HTR-8/SVneo (cell line): Measurements from ENCODE around the gene CSMD2.
"Not testable (repeated sequence)": the region's sequence is repeated elsewhere in the genome, so short reads cannot be mapped to it uniquely, and the experiment has no call there.

Source experiments
- DNase-seq: peaks from one replicate; pipeline ENCODE4 v3.0.0; 2011; ENCODE audit warnings: low spot score, mixed read lengths; ENCODE audit not compliant: insufficient read length
- FAIRE-seq: peaks from 2 replicates; lab custom pipeline; 2011; peaks lifted over from hg19 to GRCh38; lab: Jason Lieb, UNC

Gene CSMD2

GRCh38 chr1:34019741-34020552, 145.1 kb downstream of the CSMD2 start:
- no peak for FAIRE-seq
- DNase-seq: no peak

DNA sequence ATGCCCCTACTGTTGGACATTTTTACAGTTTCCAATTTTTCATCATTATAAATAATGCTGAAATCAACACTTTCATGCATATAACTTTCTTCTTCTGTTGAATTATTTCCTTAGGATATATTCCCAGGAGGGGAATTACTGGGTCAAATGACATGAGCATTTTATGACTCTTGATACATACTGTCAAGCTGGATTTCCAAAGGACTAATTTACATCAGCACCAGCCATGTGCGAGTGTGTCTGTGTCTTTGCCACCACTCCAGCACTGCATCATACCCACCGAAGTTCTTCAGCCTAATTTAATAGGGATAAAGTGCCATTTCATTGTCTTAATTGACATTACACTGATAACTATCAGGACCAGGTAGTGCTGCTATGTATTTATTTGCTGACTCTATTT, 146.7 kb downstream of the CSMD2 start:
- FAIRE-seq (no peak), DNase-seq (no peak)

GRCh38 chr1:34016281-34016680, 148.7 kb downstream of the CSMD2 start:
- not testable (repeated sequence) for DNase-seq, FAIRE-seq

GRCh38 chr1:34013958-34014737, 150.9 kb downstream of the CSMD2 start:
- no peak for FAIRE-seq
- DNase-seq: peak; percentile 15

- no peak for DNase-seq
- FAIRE-seq: no peak
Measured at GRCh38 chr1:34013136-34013535, 151.9 kb downstream of the CSMD2 start.

GRCh38 chr1:34009340-34009985, 155.6 kb downstream of the CSMD2 start:
- DNase-seq: no peak
- no peak for FAIRE-seq

DNA sequence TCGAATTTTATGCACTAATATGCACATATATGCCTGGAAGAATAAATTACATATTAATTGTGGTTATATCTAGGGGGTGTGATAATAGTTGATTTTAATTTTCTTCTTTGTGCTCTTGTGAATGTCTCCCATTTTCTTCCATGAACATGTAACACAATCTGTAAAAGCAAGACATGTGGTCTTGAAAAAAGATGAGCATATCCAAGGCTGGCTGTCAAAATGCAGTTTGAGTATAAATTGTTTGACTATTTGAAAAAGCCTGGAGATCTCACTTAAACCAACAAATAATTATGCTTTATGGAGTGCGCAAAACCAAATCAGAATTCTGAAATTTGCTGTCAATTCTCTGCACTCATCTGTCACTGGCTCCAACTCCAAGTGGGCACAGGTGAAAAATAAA, 157.3 kb downstream of the CSMD2 start:
- FAIRE-seq: no peak
- no peak for DNase-seq

GRCh38 chr1:34005309-34005708, 159.7 kb downstream of the CSMD2 start:
- DNase-seq (no peak), FAIRE-seq (no peak)

- DNase-seq: no peak
- FAIRE-seq: no peak
Measured at GRCh38 chr1:34002810-34003209, 162.2 kb downstream of the CSMD2 start.

- DNase-seq: no peak
- no peak for FAIRE-seq
Measured at GRCh38 chr1:33997127-33998036, 167.6 kb downstream of the CSMD2 start.

- DNase-seq: no peak
- FAIRE-seq: no peak
Measured at GRCh38 chr1:33996281-33996680, 168.7 kb downstream of the CSMD2 start.

GRCh38 chr1:33993301-33993700, 171.7 kb downstream of the CSMD2 start:
- no peak for FAIRE-seq

GRCh38 chr1:33990281-33990680, 174.7 kb downstream of the CSMD2 start:
- DNase-seq (no peak), FAIRE-seq (no peak)

More at GRCh38 chr1:33993301-33993700, 171.7 kb downstream of the CSMD2 start:
- no peak for DNase-seq

- DNase-seq (no peak), FAIRE-seq (no peak)
Measured at GRCh38 chr1:33988161-33988560, 176.9 kb downstream of the CSMD2 start.

DNA sequence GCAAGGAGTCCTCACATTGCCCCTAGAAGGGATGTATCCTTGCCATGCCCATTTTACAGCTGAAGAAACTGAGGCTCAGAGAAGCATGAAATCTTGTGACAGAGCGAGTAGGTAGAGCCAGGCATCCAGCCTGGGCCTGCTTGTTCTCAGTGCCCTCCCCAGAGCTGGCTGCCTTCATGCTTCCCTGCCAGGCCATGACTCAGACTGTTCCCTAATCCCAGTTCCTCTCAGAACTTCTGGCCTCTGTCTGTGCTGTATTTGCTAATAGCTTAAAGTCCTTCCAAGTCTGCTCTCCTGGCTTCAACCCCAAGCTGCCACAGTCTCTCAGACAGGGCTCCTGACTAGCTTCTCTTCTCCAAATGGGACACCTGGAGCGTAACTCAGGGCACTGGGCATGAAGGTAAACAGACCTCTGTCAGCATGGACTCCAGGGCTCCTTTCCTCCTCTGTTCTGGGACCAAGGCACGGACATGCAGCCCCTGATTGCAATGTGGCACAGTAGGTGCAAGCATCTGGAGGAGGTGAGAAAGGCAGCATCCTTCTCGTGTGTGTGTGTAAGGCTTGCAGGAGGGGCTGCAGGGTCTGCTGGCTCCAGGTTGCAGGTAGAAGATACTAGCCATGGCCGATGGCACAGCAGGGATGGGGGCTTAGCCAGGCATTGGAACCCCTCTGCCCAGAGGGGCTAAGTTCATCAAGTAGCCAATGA, 178.5 kb downstream of the CSMD2 start:
- FAIRE-seq (no peak), DNase-seq (no peak)

DNA sequence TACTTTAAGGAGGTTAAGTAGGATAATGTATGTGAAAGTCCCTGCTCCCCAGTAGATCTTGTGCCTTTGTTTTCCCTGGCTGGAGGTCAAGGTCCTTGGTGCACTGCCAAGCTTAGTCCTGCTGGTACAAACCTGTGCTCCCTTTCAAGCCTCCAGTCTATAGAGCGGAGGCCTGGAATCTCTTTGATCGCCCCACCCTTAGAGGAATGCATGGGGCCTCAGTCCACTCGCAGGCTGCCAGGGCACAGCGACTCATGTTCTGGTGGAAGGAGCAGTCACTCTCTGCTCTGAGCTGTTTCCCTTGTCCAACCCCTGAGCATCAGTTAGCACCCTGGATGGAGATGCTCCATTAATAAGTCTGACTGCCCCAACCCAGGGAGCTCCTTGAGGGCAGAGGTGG, 179.4 kb downstream of the CSMD2 start:
- FAIRE-seq: no peak
- no peak for DNase-seq

GRCh38 chr1:33984906-33985565, 180.0 kb downstream of the CSMD2 start:
- DNase-seq (no peak), FAIRE-seq (no peak)

DNA sequence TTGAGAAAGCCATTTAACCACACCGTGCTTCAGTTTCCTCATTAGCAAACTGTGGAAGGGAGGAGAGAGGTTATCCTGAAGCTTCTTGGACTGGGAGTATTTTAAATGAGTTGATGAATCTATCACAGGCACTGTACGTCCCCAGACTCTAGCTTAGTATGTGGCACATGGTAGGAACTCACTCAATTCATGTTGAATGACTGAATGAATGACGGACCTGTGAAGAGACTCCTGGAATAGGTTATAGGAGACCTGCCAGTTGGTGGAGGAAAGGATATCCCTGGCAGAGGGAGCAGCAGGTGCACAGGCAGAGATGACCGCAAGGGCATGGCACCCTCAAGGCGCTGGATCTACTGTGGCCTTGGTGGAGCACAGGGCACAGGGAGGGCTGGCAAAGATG, 182.6 kb downstream of the CSMD2 start:
- DNase-seq: no peak
- FAIRE-seq: no peak

- no peak for DNase-seq
- FAIRE-seq: no peak
Measured at GRCh38 chr1:33979341-33979740, 185.7 kb downstream of the CSMD2 start.
